ENCODE measurements around the gene TREM1. TPM values are rescaled to one million over a fixed set of nuclear protein-coding genes. Genes with fewer than 3 reads are reported as not detected.
A peak's percentile ranks its signal among the peaks of the same experiment; 100 is the strongest.

The TREM1 gene
- not detected in 2 replicates for total RNA-seq (2014; rRNA removed; shearing (Covaris generic))

- peak; percentile 37 for DNase-seq (ENCODE audit: low read depth)
These were observed at the start of gene TREM1 for GRCh38 chr6:41286544-41287346. TSS of gene TREM1 (minus strand) at chr6:41286682. CDS start at chr6:41286655, 27 bp downstream.

GRCh38 chr6:41335943-41336342, 49.5 kb upstream of the TREM1 start:
- no peak for DNase-seq (ENCODE audit: low read depth)

- no peak for DNase-seq (ENCODE audit: low read depth)
These were observed 48.8 kb upstream of the TREM1 start, which contains the start of gene NCR2 for GRCh38 chr6:41335296-41335695. TSS of gene NCR2 (plus strand) at chr6:41335608. CDS start at chr6:41335877, 269 bp downstream.

- peak; percentile 28 for DNase-seq (ENCODE audit: low read depth)
These were observed 48.1 kb upstream of the TREM1 start for GRCh38 chr6:41334482-41335040.

GRCh38 chr6:41332842-41333736, 46.6 kb upstream of the TREM1 start:
- no peak for DNase-seq (ENCODE audit: low read depth)

GRCh38 chr6:41332241-41332640, 45.8 kb upstream of the TREM1 start:
- no peak for DNase-seq (ENCODE audit: low read depth)

- DNase-seq (ENCODE audit: low read depth): no peak
These were observed 45.1 kb upstream of the TREM1 start for GRCh38 chr6:41331401-41332150.

GRCh38 chr6:41327177-41327576, 40.7 kb upstream of the TREM1 start:
- DNase-seq (ENCODE audit: low read depth): no peak

- DNase-seq (ENCODE audit: low read depth): no peak
These were observed 39.6 kb upstream of the TREM1 start for GRCh38 chr6:41326092-41326491.

- no peak for DNase-seq (ENCODE audit: low read depth)
These were observed 39.1 kb upstream of the TREM1 start for GRCh38 chr6:41325446-41326066.

GRCh38 chr6:41321183-41321582, 34.7 kb upstream of the TREM1 start:
- no peak for DNase-seq (ENCODE audit: low read depth)

GRCh38 chr6:41318654-41319565, 32.4 kb upstream of the TREM1 start:
- peak; percentile 93 for DNase-seq (ENCODE audit: low read depth)

- no peak for DNase-seq (ENCODE audit: low read depth)
These were observed 31.8 kb upstream of the TREM1 start for GRCh38 chr6:41318261-41318653.

- DNase-seq (ENCODE audit: low read depth): no peak
These were observed 29.6 kb upstream of the TREM1 start for GRCh38 chr6:41315943-41316620.

GRCh38 chr6:41315203-41315602, 28.7 kb upstream of the TREM1 start:
- no peak for DNase-seq (ENCODE audit: low read depth)

- peak; percentile 65 for DNase-seq (ENCODE audit: low read depth)
These were observed 19.8 kb upstream of the TREM1 start for GRCh38 chr6:41306187-41306854.

GRCh38 chr6:41302638-41303037, 16.2 kb upstream of the TREM1 start:
- DNase-seq (ENCODE audit: low read depth): no peak

- DNase-seq (ENCODE audit: low read depth): no peak
These were observed 12.5 kb upstream of the TREM1 start for GRCh38 chr6:41298785-41299502.

Data from Daoy (cell line).